Osteocyte (in vitro differentiated cells): ENCODE measurements around the gene EGR2. TPM values are rescaled to one million over a fixed set of nuclear protein-coding genes. Genes with fewer than 3 reads are reported as not detected.

Experiments used
- DNase-seq: peaks from one replicate; pipeline ENCODE4 v3.0.0; 2021; ENCODE audit warnings: mixed read lengths; ENCODE audit not compliant: unreplicated experiment; ENCODE audit errors: extremely low spot score
- H3K27ac Mint-ChIP-seq: one replicate; pipeline ENCODE4 v1.8.0; 2021; ENCODE audit warnings: mild to moderate bottlenecking, mixed read lengths; ENCODE audit not compliant: unreplicated experiment
- H3K27me3 Mint-ChIP-seq: one replicate; pipeline ENCODE4 v1.8.0; 2021; ENCODE audit warnings: mixed read lengths; ENCODE audit not compliant: unreplicated experiment
- H3K36me3 Mint-ChIP-seq: one replicate; pipeline ENCODE4 v1.8.0; 2021; ENCODE audit warnings: mixed read lengths; ENCODE audit not compliant: unreplicated experiment
- H3K4me1 Mint-ChIP-seq: one replicate; pipeline ENCODE4 v1.8.0; 2021; ENCODE audit warnings: mixed read lengths; ENCODE audit not compliant: unreplicated experiment
- H3K4me3 Mint-ChIP-seq: one replicate; pipeline ENCODE4 v1.8.0; 2021; ENCODE audit warnings: mild to moderate bottlenecking, moderate library complexity, mixed read lengths; ENCODE audit not compliant: unreplicated experiment
- H3K9me3 Mint-ChIP-seq: one replicate; pipeline ENCODE4 v1.8.0; 2021; ENCODE audit warnings: mixed read lengths; ENCODE audit not compliant: unreplicated experiment
- CTCF ChIP-seq: fragments of 200-600 bp; sonication (generic); IDR thresholded peaks from 2 replicates; pipeline ENCODE4 v1.5.0; 2021; ENCODE audit warnings: antibody characterized with exemption, mild to moderate bottlenecking, moderate library complexity
- long read RNA-seq: library from polyadenylated mRNA; unstranded; transcript quantifications from one replicate; pipeline ENCODE4 v2.0.0, GENCODE V29; 2021
- total RNA-seq: library from RNA; stranded (reverse); gene quantifications from 2 replicates; pipeline ENCODE4 v1.2.1, GENCODE V29; 2021

The EGR2 gene
- 5.4 and 11.7 TPM in 2 replicates for total RNA-seq
- long read RNA-seq, partial matches to known transcripts, result 0 of 4 reads
- long read RNA-seq, other reads (novel, unspliced or antisense), result 2 of 4 reads

DNA sequence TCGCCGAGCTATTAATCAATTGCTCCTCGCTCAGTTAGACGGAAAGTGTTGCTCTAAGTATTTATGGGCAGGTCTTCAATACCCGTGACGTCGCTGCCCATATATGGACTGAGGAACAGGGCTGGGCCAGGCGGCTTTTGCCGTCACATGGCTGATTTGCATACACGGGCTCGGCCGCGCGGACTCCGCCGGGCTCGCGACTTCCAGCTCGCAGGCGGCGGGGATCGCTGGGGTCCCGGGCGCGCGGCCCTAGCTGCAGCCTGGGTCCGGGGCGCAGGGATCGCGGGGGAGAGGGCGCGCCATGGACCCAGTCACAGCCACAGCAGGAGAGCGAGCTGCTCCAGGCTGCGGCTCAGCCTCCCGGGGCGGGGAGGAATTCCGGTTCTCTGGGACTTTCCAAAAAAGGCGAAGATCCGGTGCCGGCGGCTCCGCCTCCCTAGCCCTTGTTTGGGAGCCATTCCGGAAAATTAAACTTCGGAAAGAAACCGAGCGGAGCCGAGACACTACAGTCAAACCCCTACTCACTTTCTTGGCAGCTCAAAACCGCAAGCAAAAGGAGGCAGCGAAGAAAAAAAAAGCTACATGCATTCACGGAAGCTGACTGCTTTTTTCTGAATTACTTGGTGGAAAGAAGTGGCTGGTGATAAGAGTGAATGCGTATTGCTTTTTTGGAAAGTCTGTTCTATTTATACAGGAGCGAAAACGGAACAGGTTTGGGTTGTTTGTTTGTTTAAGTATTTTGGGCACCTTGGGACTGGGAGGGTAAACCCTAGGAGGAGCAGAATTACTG lies at the start of gene EGR2:
Gene EGR2, minus strand, starts transcription at position 36 of the 790 bp plus-strand sequence. CDS start 337 bp downstream, outside the sequence.
- Mint-ChIP-seq H3K27me3 (peaks cover 47% of the 10 kb centered on the region), H3K4me1 (peaks cover 28% of the 10 kb centered on the region), H3K27ac (peak within 1 kb of the TSS; percentile 95), H3K36me3 (no peaks in the 10 kb centered on the region), H3K4me3 (peak within 1 kb of the TSS; percentile 82), H3K9me3 (no peaks in the 10 kb centered on the region)
- no peak for TF ChIP-seq CTCF
- DNase-seq, result peak; percentile 97

- Mint-ChIP-seq H3K4me1 (no peaks in the 10 kb centered on the region), H3K27ac (no peak overlapping the region), H3K4me3 (no peak overlapping the region), H3K9me3 (no peaks in the 10 kb centered on the region), H3K36me3 (no peaks in the 10 kb centered on the region), H3K27me3 (peaks cover 31% of the 10 kb centered on the region)
- no peak for DNase-seq
- TF ChIP-seq CTCF, result no peak
These were observed 46.3 kb upstream of the EGR2 start for GRCh38 chr10:62862447-62862846.

DNA sequence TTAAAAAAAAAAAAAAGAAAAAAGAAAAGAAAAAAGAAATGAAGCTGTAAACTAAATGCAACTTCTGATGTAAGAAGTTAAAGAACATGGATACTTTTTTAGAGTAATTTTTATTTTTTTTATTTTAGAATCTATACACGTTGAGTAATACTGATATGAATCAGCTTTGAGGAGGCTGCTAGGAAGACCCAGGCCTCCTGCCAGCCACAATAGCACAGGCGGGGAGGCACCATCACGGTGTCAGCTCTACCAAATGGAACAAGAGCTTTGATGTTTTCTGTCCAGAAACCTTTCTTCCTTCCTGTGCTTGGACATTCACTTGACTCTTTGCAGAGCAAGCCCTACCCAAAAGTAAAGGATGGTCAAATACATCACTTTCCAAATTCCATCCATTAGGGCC lies 45.3 kb upstream of the EGR2 start:
- Mint-ChIP-seq H3K4me3 (no peak overlapping the region), H3K9me3 (no peaks in the 10 kb centered on the region), H3K27ac (no peak overlapping the region), H3K27me3 (peaks cover 32% of the 10 kb centered on the region), H3K4me1 (no peaks in the 10 kb centered on the region), H3K36me3 (no peaks in the 10 kb centered on the region)
- no peak for DNase-seq
- no peak for TF ChIP-seq CTCF

GRCh38 chr10:62860946-62861345 lies 44.8 kb upstream of the EGR2 start:
- TF ChIP-seq CTCF, result no peak
- Mint-ChIP-seq H3K27me3 (peaks cover 38% of the 10 kb centered on the region), H3K27ac (no peak overlapping the region), H3K4me3 (no peak overlapping the region), H3K4me1 (no peaks in the 10 kb centered on the region), H3K36me3 (no peaks in the 10 kb centered on the region), H3K9me3 (no peaks in the 10 kb centered on the region)
- no peak for DNase-seq

- no peaks in the 10 kb centered on the region for H3K36me3 Mint-ChIP-seq
- TF ChIP-seq CTCF, result no peak
- H3K27ac Mint-ChIP-seq, result no peak overlapping the region
- no peaks in the 10 kb centered on the region for H3K9me3 Mint-ChIP-seq
- peaks cover 40% of the 10 kb centered on the region for H3K27me3 Mint-ChIP-seq
- H3K4me1 Mint-ChIP-seq, result no peaks in the 10 kb centered on the region
- no peak overlapping the region for H3K4me3 Mint-ChIP-seq
- no peak for DNase-seq
These were observed 42.2 kb upstream of the EGR2 start for GRCh38 chr10:62858364-62858763.
